ENCODE data around the gene BCAN.

Gene BCAN

GRCh38 chr1:156645666-156646065 lies 3.7 kb downstream of the BCAN start:
- DNase-seq = no peak

- no peak for DNase-seq
Measured at GRCh38 chr1:156646738-156647211, 4.9 kb downstream of the BCAN start.

- no peak for DNase-seq
Measured at GRCh38 chr1:156647351-156647750, 5.4 kb downstream of the BCAN start.

- DNase-seq = no peak
Measured at GRCh38 chr1:156648496-156648895, 6.6 kb downstream of the BCAN start.

GRCh38 chr1:156648951-156649350 lies 7.0 kb downstream of the BCAN start:
- DNase-seq = no peak

GRCh38 chr1:156652131-156652991 lies 10.4 kb downstream of the BCAN start:
- DNase-seq = peak in 1 of 2 donors; percentile 33

- DNase-seq = no peak
Measured at GRCh38 chr1:156652992-156653355, 11.1 kb downstream of the BCAN start.

- no peak for DNase-seq
Measured at GRCh38 chr1:156654700-156655099, 12.8 kb downstream of the BCAN start.

GRCh38 chr1:156655151-156655903 lies 13.4 kb downstream of the BCAN start:
- DNase-seq = no peak

- no peak for DNase-seq
Measured at GRCh38 chr1:156655904-156656516, 14.1 kb downstream of the BCAN start.

- peak; percentile 82 to 86 for DNase-seq
Measured at GRCh38 chr1:156656806-156657740, 15.2 kb downstream of the BCAN start.

GRCh38 chr1:156657741-156658319 lies 15.9 kb downstream of the BCAN start:
- no peak for DNase-seq

- no peak for DNase-seq
Measured at GRCh38 chr1:156658496-156658895, 16.6 kb downstream of the BCAN start.

- DNase-seq = no peak
Measured at GRCh38 chr1:156658945-156659574, 17.1 kb downstream of the BCAN start.

- DNase-seq = no peak
Measured at GRCh38 chr1:156659661-156659987, 17.7 kb downstream of the BCAN start.

GRCh38 chr1:156659988-156660751 lies 18.3 kb downstream of the BCAN start:
- DNase-seq = peak; percentile 94 to 97

- no peak for DNase-seq
Measured at GRCh38 chr1:156660752-156661112, 18.8 kb downstream of the BCAN start.

- DNase-seq = no peak
Measured at GRCh38 chr1:156662005-156662799, 20.3 kb downstream of the BCAN start.

- DNase-seq = no peak
Measured at GRCh38 chr1:156662800-156663055, 20.8 kb downstream of the BCAN start.

GRCh38 chr1:156663178-156663577 lies 21.3 kb downstream of the BCAN start:
- DNase-seq = no peak
